WTC11 (cell line): ENCODE measurements around the gene PITPNM3. TPM values are rescaled to one million over a fixed set of nuclear protein-coding genes. Genes with fewer than 3 reads are reported as not detected.

Experiments used
- ATAC-seq: fragments of 200-7000 bp; cut with Tn5 transposase; 2 replicates; pipeline ENCODE4 v1.10.0; 2021; ENCODE audit warnings: mild to moderate bottlenecking, moderate library complexity
- CTCF ChIA-PET: fragments of 300-600 bp; sonication (Branson Sonifier 250); formaldehyde crosslinking; loops from one replicate; lab custom pipeline; 2021; ENCODE audit warnings: antibody characterized with exemption; lab: Charles Lee
- POLR2A ChIA-PET: fragments of 350-600 bp; sonication (Branson Sonifier 250); formaldehyde crosslinking; loops from one replicate; lab custom pipeline; 2021; ENCODE audit warnings: antibody characterized with exemption; lab: Charles Lee
- DNase-seq: peaks from one replicate; pipeline ENCODE4 v3.0.0; 2021; ENCODE audit warnings: low spot score
- H3K27ac Mint-ChIP-seq: 2 replicates; pipeline ENCODE4 v1.8.0; 2021; ENCODE audit warnings: mixed read lengths
- H3K27me3 Mint-ChIP-seq: 2 replicates; pipeline ENCODE4 v1.8.0; 2021; ENCODE audit warnings: low read depth, mild to moderate bottlenecking, moderate library complexity, mixed read lengths
- H3K36me3 Mint-ChIP-seq: 2 replicates; pipeline ENCODE4 v1.8.0; 2021; ENCODE audit warnings: mixed read lengths
- H3K4me1 Mint-ChIP-seq: 2 replicates; pipeline ENCODE4 v1.8.0; 2022; ENCODE audit warnings: mixed read lengths
- H3K4me3 Mint-ChIP-seq: 2 replicates; pipeline ENCODE4 v1.8.0; 2021; ENCODE audit warnings: mild to moderate bottlenecking, moderate library complexity, mixed read lengths
- H3K9me3 Mint-ChIP-seq: 2 replicates; pipeline ENCODE4 v1.8.0; 2021; ENCODE audit warnings: mixed read lengths
- AFF4 ChIP-seq: sonication (generic); formaldehyde crosslinking; IDR thresholded peaks from 2 replicates; pipeline ENCODE4 v1.8.1; 2023; ENCODE audit warnings: mild to moderate bottlenecking, missing genetic modification reagents, borderline replicate concordance
- ARID4B ChIP-seq: sonication (generic); formaldehyde crosslinking; IDR thresholded peaks from 2 replicates; pipeline ENCODE4 v1.8.0; 2023; ENCODE audit warnings: missing genetic modification reagents, mild to moderate bottlenecking, borderline replicate concordance
- ATF3 ChIP-seq: sonication (generic); formaldehyde crosslinking; conservative IDR thresholded peaks from 2 replicates; pipeline ENCODE4 v1.8.1; 2022; ENCODE audit warnings: mild to moderate bottlenecking, missing genetic modification reagents
- ATF6 ChIP-seq: sonication (generic); formaldehyde crosslinking; IDR thresholded peaks from 2 replicates; pipeline ENCODE4 v1.8.1; 2023; ENCODE audit warnings: mild to moderate bottlenecking, missing genetic modification reagents
- CBFB ChIP-seq: sonication (generic); formaldehyde crosslinking; IDR thresholded peaks from 2 replicates; pipeline ENCODE4 v1.8.1; 2022; ENCODE audit warnings: mild to moderate bottlenecking, low read depth, missing genetic modification reagents
- CREB1 ChIP-seq: sonication (generic); formaldehyde crosslinking; IDR thresholded peaks from 2 replicates; pipeline ENCODE4 v1.8.0; 2023; ENCODE audit warnings: mild to moderate bottlenecking, missing genetic modification reagents
- CREM ChIP-seq: sonication (generic); formaldehyde crosslinking; IDR thresholded peaks from 2 replicates; pipeline ENCODE4 v1.8.1; 2022; ENCODE audit warnings: mild to moderate bottlenecking, missing genetic modification reagents, moderate library complexity
- ESRRA ChIP-seq: sonication (generic); formaldehyde crosslinking; IDR thresholded peaks from 2 replicates; pipeline ENCODE4 v1.8.1; 2022; ENCODE audit warnings: mild to moderate bottlenecking, missing genetic modification reagents, borderline replicate concordance
- FOXJ3 ChIP-seq: sonication (generic); formaldehyde crosslinking; IDR thresholded peaks from 2 replicates; pipeline ENCODE4 v1.9.0; 2021; ENCODE audit warnings: missing genetic modification reagents, mild to moderate bottlenecking, borderline replicate concordance
- GABPB1 ChIP-seq: sonication (generic); formaldehyde crosslinking; IDR thresholded peaks from 2 replicates; pipeline ENCODE4 v1.8.1; 2023; ENCODE audit warnings: mild to moderate bottlenecking, missing genetic modification reagents
- GTF2I ChIP-seq: fragments of 250-450 bp; sonication (Bioruptor Pico); conservative IDR thresholded peaks from 2 replicates; pipeline ENCODE4 v1.4.0; 2021; ENCODE audit warnings: mild to moderate bottlenecking
- MAX ChIP-seq: sonication (generic); formaldehyde crosslinking; IDR thresholded peaks from 2 replicates; pipeline ENCODE4 v1.8.0; 2022; ENCODE audit warnings: mild to moderate bottlenecking, missing genetic modification reagents
- MYBL2 ChIP-seq: sonication (generic); formaldehyde crosslinking; IDR thresholded peaks from 2 replicates; pipeline ENCODE4 v1.8.1; 2023; ENCODE audit warnings: mild to moderate bottlenecking, moderate library complexity, missing genetic modification reagents
- NFYB ChIP-seq: sonication (generic); formaldehyde crosslinking; conservative IDR thresholded peaks from 2 replicates; pipeline ENCODE4 v1.8.0; 2022; ENCODE audit warnings: low read depth, missing genetic modification reagents
- SOX15 ChIP-seq: fragments of 250-450 bp; sonication (Bioruptor Pico); IDR thresholded peaks from 2 replicates; pipeline ENCODE4 v1.9.0; 2021; ENCODE audit warnings: mild to moderate bottlenecking
- SP1 ChIP-seq: sonication (generic); formaldehyde crosslinking; conservative IDR thresholded peaks from 2 replicates; pipeline ENCODE4 v1.8.1; 2022; ENCODE audit warnings: missing genetic modification reagents
- TEAD1 ChIP-seq: sonication (generic); formaldehyde crosslinking; IDR thresholded peaks from 2 replicates; pipeline ENCODE4 v1.8.0; 2022; ENCODE audit warnings: mild to moderate bottlenecking, missing genetic modification reagents
- ZNF281 ChIP-seq: sonication (generic); formaldehyde crosslinking; IDR thresholded peaks from 2 replicates; pipeline ENCODE4 v1.8.0; 2023; ENCODE audit warnings: mild to moderate bottlenecking, missing genetic modification reagents
- ZNF396 ChIP-seq: fragments of 250-450 bp; sonication (Bioruptor Pico); IDR thresholded peaks from 2 replicates; pipeline ENCODE4 v1.8.0; 2021; ENCODE audit warnings: mild to moderate bottlenecking, moderate library complexity, borderline replicate concordance
- ZNF425 ChIP-seq: fragments of 250-450 bp; sonication (Bioruptor Pico); conservative IDR thresholded peaks from 2 replicates; pipeline ENCODE4 v1.9.0; 2021; ENCODE audit warnings: mild to moderate bottlenecking
- total RNA-seq: library from RNA; stranded (reverse); gene quantifications from 3 replicates; pipeline ENCODE4 v1.2.3, GENCODE V29; 2021

PITPNM3 gene
- total RNA-seq, 1 experiment from 2014 or later, result 2.8 TPM

- TF ChIP-seq ATF6 (CRISPR knock-in tag) (no peak), MYBL2 (CRISPR knock-in tag) (no peak), SOX15 (CRISPR knock-in tag) (no peak), GABPB1 (no peak), GTF2I (CRISPR knock-in tag) (no peak), ESRRA (CRISPR knock-in tag) (no peak)
These were observed 95.1 kb downstream of the PITPNM3 start (continued) for GRCh38 chr17:6461246-6461645.

- Mint-ChIP-seq H3K4me1 (peaks cover 23% of the 10 kb centered on the region), H3K27ac (no peak overlapping the region), H3K9me3 (no peaks in the 10 kb centered on the region), H3K4me3 (no peak overlapping the region), H3K36me3 (no peaks in the 10 kb centered on the region), H3K27me3 (no peaks in the 10 kb centered on the region; the same call in 1 of the 2 replicates)
- DNase-seq, result no peak
- ChIA-PET POLR2A (no interaction called here), CTCF (no interaction called here)
- ATAC-seq, result no peak
- TF ChIP-seq CBFB (no peak), TEAD1 (CRISPR knock-in tag) (no peak), CREB1 (CRISPR knock-in tag) (no peak), GABPB1 (no peak), AFF4 (CRISPR knock-in tag) (no peak), ZNF396 (CRISPR knock-in tag) (no peak), SP1 (CRISPR knock-in tag) (no peak), SOX15 (CRISPR knock-in tag) (no peak), NFYB (CRISPR knock-in tag) (no peak), FOXJ3 (CRISPR knock-in tag) (no peak), ATF3 (no peak), MAX (CRISPR knock-in tag) (no peak), ZNF425 (CRISPR knock-in tag) (no peak), ZNF281 (CRISPR knock-in tag) (no peak), ARID4B (no peak), CREM (CRISPR knock-in tag) (no peak)
These were observed 95.7 kb downstream of the PITPNM3 start for GRCh38 chr17:6460531-6461161.
